ENCODE measurements around the gene BBS2.

BBS2 gene

DNA sequence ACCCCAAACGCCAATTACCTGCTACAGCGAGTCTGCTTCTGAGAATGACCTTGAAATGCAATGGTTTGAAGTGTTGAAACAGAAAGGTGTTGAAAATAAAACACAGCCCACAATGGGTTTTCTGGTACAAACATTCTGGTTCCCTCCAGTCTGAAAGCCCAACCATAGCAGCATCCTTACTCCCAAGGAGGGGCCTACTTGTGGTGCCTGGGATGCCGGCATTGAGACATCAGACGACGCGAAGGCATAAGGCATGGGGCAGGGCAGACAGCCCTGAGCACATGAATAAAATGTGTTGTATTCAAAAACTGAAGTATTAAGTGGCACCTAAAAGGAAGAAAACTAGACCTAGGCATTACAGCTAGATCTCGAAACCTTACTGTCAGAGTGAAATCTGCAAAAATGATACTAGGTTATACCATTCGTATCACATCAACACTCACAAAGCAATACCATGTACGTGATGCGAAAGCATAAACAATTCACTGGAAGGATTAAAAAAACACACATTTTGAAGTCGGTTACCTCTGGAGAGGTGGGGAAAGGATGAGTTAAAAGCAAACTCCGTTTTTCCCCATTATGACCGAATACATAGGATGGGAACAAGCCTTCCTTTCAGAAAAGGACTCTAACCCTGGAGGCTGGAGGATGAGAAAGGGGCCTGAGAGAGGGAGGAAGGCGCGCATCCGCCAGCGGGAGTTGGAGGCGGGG, 69.4 kb downstream of the BBS2 start:
- ChIA-PET CTCF (no interaction called here), POLR2A (interaction anchor here (0.6 to 1.8 kb wide), 19 partner anchors 8 to 252 kb away, joined by 3 to 10 read pairs (median 4); no protein-coding TSS in a partner anchor)
- peak; percentile 33 for DNase-seq (ENCODE audit: extremely low spot score)
- TF ChIP-seq ZNF384 (IDR thresholded peaks at IDR 0.05) (no peak), CTBP1 (IDR thresholded peaks at IDR 0.05; ENCODE audit: borderline replicate concordance) (no peak), L3MBTL2 (conservative IDR thresholded peaks at IDR 0.05) (0 out of 2 replicates have a peak, but pooled peaks have one; percentile 26), ARNT (IDR thresholded peaks at IDR 0.05) (no peak), SP1 (IDR thresholded peaks at IDR 0.05) (no peak), ELF4 (IDR thresholded peaks at IDR 0.05) (no peak), TARDBP (IDR thresholded peaks at IDR 0.05) (no peak)

DNA sequence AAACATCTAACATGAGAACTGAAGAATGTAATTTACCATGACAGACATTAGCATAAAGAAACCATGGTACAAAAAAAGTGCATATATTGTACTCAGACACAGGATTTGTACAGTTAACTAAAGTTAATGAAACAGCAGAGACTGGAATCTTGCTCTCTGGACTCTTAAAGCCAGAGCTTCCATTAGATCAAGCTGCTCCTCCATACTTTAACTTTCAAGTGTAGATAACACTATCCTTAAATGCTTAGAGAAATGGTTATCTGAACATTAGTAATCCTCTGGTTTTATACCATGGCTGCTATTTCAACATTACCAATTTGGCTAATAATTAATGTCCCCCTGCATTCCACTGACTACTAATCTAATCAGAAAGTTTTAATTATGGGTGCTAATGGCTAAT, 71.8 kb downstream of the BBS2 start:
- no peak for TF ChIP-seq BHLHE40 (IDR thresholded peaks at IDR 0.05; ENCODE audit: borderline replicate concordance)
- TF ChIP-seq ARNT (IDR thresholded peaks at IDR 0.05): no peak
- no peak for TF ChIP-seq HDGF (IDR thresholded peaks at IDR 0.05; ENCODE audit: borderline replicate concordance)
- TF ChIP-seq L3MBTL2 (conservative IDR thresholded peaks at IDR 0.05): no peak
- TF ChIP-seq, protein P1, sequence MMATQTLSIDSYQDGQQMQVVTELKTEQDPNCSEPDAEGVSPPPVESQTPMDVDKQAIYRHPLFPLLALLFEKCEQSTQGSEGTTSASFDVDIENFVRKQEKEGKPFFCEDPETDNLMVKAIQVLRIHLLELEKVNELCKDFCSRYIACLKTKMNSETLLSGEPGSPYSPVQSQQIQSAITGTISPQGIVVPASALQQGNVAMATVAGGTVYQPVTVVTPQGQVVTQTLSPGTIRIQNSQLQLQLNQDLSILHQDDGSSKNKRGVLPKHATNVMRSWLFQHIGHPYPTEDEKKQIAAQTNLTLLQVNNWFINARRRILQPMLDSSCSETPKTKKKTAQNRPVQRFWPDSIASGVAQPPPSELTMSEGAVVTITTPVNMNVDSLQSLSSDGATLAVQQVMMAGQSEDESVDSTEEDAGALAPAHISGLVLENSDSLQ (IDR thresholded peaks at IDR 0.05): no peak
- TF ChIP-seq FOXA1 (IDR thresholded peaks at IDR 0.05): no peak
- TF ChIP-seq LEF1 (IDR thresholded peaks at IDR 0.05; ENCODE audit: borderline replicate concordance): no peak
- TF ChIP-seq ZNF384 (IDR thresholded peaks at IDR 0.05): no peak
- TF ChIP-seq ELF4 (IDR thresholded peaks at IDR 0.05): no peak
- TF ChIP-seq FOXM1 (IDR thresholded peaks at IDR 0.05; ENCODE audit: borderline replicate concordance): no peak
- TF ChIP-seq TARDBP (IDR thresholded peaks at IDR 0.05): no peak
- TF ChIP-seq FOXK2 (IDR thresholded peaks at IDR 0.05): no peak
- TF ChIP-seq NFRKB (IDR thresholded peaks at IDR 0.05): no peak
- no peak for TF ChIP-seq CTBP1 (IDR thresholded peaks at IDR 0.05; ENCODE audit: borderline replicate concordance)
- TF ChIP-seq SP1 (IDR thresholded peaks at IDR 0.05): no peak
- TF ChIP-seq SUZ12 (IDR thresholded peaks at IDR 0.05): no peak
- DNase-seq (ENCODE audit: extremely low spot score): no peak
- POLR2A ChIA-PET: no interaction called here
- CTCF ChIA-PET: no interaction called here

DNA sequence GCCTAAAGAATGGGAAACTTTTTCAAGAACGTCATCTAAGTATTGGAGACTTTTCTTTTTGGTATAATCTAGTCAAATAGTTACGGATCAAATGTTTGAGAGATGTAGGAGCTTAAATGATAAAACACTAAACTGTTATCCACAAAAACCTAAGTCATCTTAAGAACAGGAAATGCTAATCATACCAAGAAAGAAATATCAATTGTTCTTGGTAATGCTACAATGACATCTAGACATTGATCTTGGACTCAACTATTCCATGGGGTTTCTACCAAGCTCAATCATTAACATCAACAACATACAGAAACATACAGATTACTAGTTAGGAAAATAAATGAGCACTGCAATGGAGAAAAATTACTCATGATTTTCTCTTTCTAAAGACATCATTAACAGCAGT, 72.5 kb downstream of the BBS2 start:
- CTCF ChIA-PET: no interaction called here
- TF ChIP-seq FOXA1 (IDR thresholded peaks at IDR 0.05) (no peak), CTBP1 (IDR thresholded peaks at IDR 0.05; ENCODE audit: borderline replicate concordance) (no peak), L3MBTL2 (conservative IDR thresholded peaks at IDR 0.05) (no peak), HDGF (IDR thresholded peaks at IDR 0.05; ENCODE audit: borderline replicate concordance) (no peak), FOXM1 (IDR thresholded peaks at IDR 0.05; ENCODE audit: borderline replicate concordance) (no peak), TARDBP (IDR thresholded peaks at IDR 0.05) (no peak), FOXK2 (IDR thresholded peaks at IDR 0.05) (no peak), ELF4 (IDR thresholded peaks at IDR 0.05) (no peak), SUZ12 (IDR thresholded peaks at IDR 0.05) (no peak), SP1 (IDR thresholded peaks at IDR 0.05) (no peak)
- TF ChIP-seq, protein P1 (IDR thresholded peaks at IDR 0.05): no peak
- POLR2A ChIA-PET: no interaction called here
- no peak for DNase-seq (ENCODE audit: extremely low spot score)

DNA sequence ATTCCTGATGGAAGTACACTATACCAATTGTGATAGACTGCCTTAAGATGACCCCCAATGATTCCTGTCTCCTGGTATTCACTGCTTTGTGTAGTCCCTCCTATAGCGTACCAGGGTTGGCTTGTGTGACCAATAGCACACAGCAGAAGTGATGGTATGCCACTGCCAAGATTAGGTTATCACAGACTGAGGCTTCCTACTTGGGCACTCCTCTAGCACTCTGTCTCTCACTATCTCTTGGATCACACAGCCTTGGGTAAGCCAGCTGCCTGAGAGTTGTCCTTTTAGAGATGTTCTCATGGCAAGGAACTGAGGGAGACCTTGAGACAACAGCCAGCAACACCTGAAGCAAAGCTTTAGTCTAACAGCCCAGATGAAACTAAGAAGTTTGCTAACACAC, 81.8 kb downstream of the BBS2 start:
- CTCF ChIA-PET: no interaction called here
- TF ChIP-seq LEF1 (IDR thresholded peaks at IDR 0.05; ENCODE audit: borderline replicate concordance) (no peak), SP1 (IDR thresholded peaks at IDR 0.05) (no peak), BHLHE40 (IDR thresholded peaks at IDR 0.05; ENCODE audit: borderline replicate concordance) (no peak), FOXA1 (IDR thresholded peaks at IDR 0.05) (no peak), FOXM1 (IDR thresholded peaks at IDR 0.05; ENCODE audit: borderline replicate concordance) (no peak), ZNF384 (IDR thresholded peaks at IDR 0.05) (no peak)
- DNase-seq (ENCODE audit: extremely low spot score): no peak
- POLR2A ChIA-PET: interaction anchor here (1.0 kb wide), 1 partner anchor 10 kb away, joined by 3 read pairs; no protein-coding TSS in a partner anchor

DNA sequence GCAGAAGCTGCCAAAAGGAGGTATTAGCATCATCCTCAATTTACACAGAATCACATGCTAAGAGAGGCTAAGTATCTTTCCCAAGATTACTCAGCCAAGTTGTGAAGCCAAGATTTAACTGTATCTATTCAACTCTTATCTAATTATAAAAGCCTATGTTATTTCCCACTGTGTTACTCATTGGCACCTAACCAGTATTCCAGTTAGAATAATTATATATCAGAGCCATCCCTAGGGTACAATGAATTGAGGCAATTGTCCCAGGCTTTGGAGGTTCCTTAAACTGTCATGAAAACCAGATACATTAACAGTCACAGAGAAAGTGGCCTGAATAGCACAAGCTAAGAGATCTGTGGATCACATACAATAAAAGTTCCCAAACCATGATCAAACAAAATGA, 83.6 kb downstream of the BBS2 start:
- CTCF ChIA-PET: no interaction called here
- TF ChIP-seq FOXA1 (IDR thresholded peaks at IDR 0.05) (no peak), NFRKB (IDR thresholded peaks at IDR 0.05) (no peak), ZNF384 (IDR thresholded peaks at IDR 0.05) (no peak), FOXK2 (IDR thresholded peaks at IDR 0.05) (no peak), ELF4 (IDR thresholded peaks at IDR 0.05) (no peak), TARDBP (IDR thresholded peaks at IDR 0.05) (no peak), CTBP1 (IDR thresholded peaks at IDR 0.05; ENCODE audit: borderline replicate concordance) (no peak), LEF1 (IDR thresholded peaks at IDR 0.05; ENCODE audit: borderline replicate concordance) (no peak), FOXM1 (IDR thresholded peaks at IDR 0.05; ENCODE audit: borderline replicate concordance) (no peak)
- TF ChIP-seq, protein P1 (IDR thresholded peaks at IDR 0.05): no peak
- POLR2A ChIA-PET: no interaction called here
- no peak for DNase-seq (ENCODE audit: extremely low spot score)

All from HEK293T (cell line).